ENCODE data around the gene PHC2. TPM values are rescaled to one million over a fixed set of nuclear protein-coding genes. Genes with fewer than 3 reads are reported as not detected.

Gene PHC2
- total and polyA plus RNA-seq, 9 of the 15 experiments (the other 6 are each of a cell fraction or from before 2014, with no cell fraction given), result 3.1 to 67.6 (median 34.6) TPM

- TF ChIP-seq YBX1 (IDR thresholded peaks at IDR 0.05) (no peak), RCOR1 (IDR thresholded peaks at IDR 0.05; ENCODE audit: borderline replicate concordance in 1 of 2, low read depth in 2 of 2, low read length in 2 of 2) (peak in 1 of 2 experiments; percentile 71; a peak in 1 of 4 replicates), PRDM10 (IDR thresholded peaks at IDR 0.05; ENCODE audit: partially characterized antibody) (peak; percentile 75), BCOR (IDR thresholded peaks at IDR 0.05) (no peak), ZBTB8A (IDR thresholded peaks at IDR 0.05; ENCODE audit: partially characterized antibody) (no peak), XRCC4 (IDR thresholded peaks at IDR 0.05; ENCODE audit: extremely low read depth, insufficient read depth, insufficient read length) (no peak), RB1 (IDR thresholded peaks at IDR 0.05; ENCODE audit: low read depth) (0 out of 2 replicates have a peak, but pooled peaks have one; percentile 25), ZNF174 (CRISPR knock-in tag; IDR thresholded peaks at IDR 0.05) (no peak), REST (IDR thresholded peaks at IDR 0.05; ENCODE audit: borderline replicate concordance) (peak; percentile 65), REST (CRISPR knock-in tag; IDR thresholded peaks at IDR 0.05; ENCODE audit: low read depth) (no peak), JUND (IDR thresholded peaks at IDR 0.05; ENCODE audit: borderline replicate concordance, low read depth, low read length) (0 out of 2 replicates have a peak, but pooled peaks have one; percentile 24), JUND (tag; IDR thresholded peaks at IDR 0.05; ENCODE audit: borderline replicate concordance, low read depth, low read length) (peak; percentile 53; the same call in 2 of the 3 replicates), TARDBP (IDR thresholded peaks at IDR 0.05) (no peak), DEAF1 (CRISPR knock-in tag; IDR thresholded peaks at IDR 0.05) (peak; percentile 78)
These were observed 39.7 kb upstream of the PHC2 start (continued) for GRCh38 chr1:33470495-33471012.

Measured in K562 (cell line).